Measurements from ENCODE around the gene STXBP5L. TPM values are rescaled to one million over a fixed set of nuclear protein-coding genes. Genes with fewer than 3 reads are reported as not detected.
A peak's percentile ranks its signal among the peaks of the same experiment; 100 is the strongest.
"Not testable (repeated sequence)": the region's sequence is repeated elsewhere in the genome, so short reads cannot be mapped to it uniquely, and the experiment has no call there.

Gene STXBP5L
- total RNA-seq, 1 donor from 2014 or later, result not detected

DNA sequence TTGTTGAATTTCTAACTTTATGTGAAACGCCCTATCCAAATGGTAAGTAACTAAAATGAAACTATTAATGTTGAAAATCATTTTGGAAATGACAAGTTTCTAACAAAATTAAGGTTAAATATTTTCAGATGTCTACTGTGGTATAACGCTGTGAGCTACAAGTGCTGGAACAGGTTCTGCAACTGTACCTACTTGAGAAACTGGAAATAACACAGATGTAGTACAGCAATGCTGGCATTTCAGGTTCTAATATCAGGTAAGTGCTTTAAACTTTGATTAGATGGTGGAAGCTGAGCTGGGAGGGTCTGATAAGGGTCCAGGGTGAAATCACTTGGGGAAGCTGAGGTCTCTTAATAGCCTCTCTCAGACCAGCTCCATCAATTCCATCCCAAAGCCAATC lies 315.1 kb downstream of the STXBP5L start:
- H3K27me3 ChIP-seq (ENCODE audit: control insufficient read depth, insufficient read depth, low read length), result no peaks in the 10 kb centered on the region
- H3K4me3 ChIP-seq (ENCODE audit: low read depth, low read length), result no peak overlapping the region
- DNase-seq (ENCODE audit: low read depth), result no peak
- no peak for FAIRE-seq
- TF ChIP-seq, protein P1, sequence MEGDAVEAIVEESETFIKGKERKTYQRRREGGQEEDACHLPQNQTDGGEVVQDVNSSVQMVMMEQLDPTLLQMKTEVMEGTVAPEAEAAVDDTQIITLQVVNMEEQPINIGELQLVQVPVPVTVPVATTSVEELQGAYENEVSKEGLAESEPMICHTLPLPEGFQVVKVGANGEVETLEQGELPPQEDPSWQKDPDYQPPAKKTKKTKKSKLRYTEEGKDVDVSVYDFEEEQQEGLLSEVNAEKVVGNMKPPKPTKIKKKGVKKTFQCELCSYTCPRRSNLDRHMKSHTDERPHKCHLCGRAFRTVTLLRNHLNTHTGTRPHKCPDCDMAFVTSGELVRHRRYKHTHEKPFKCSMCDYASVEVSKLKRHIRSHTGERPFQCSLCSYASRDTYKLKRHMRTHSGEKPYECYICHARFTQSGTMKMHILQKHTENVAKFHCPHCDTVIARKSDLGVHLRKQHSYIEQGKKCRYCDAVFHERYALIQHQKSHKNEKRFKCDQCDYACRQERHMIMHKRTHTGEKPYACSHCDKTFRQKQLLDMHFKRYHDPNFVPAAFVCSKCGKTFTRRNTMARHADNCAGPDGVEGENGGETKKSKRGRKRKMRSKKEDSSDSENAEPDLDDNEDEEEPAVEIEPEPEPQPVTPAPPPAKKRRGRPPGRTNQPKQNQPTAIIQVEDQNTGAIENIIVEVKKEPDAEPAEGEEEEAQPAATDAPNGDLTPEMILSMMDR (IDR thresholded peaks at IDR 0.05; ENCODE audit: insufficient read depth, low read length, severe bottlenecking), result no peak
- H3K36me3 ChIP-seq (ENCODE audit: control insufficient read depth, insufficient read depth, low read length), result no peaks in the 10 kb centered on the region

- TF ChIP-seq, protein P1 (IDR thresholded peaks at IDR 0.05; ENCODE audit: insufficient read depth, low read length, severe bottlenecking), result no peak
- H3K36me3 ChIP-seq (ENCODE audit: control insufficient read depth, insufficient read depth, low read length), result no peaks in the 10 kb centered on the region
- no peak for FAIRE-seq
- no peak overlapping the region for H3K4me3 ChIP-seq (ENCODE audit: low read depth, low read length)
- no peak for DNase-seq (ENCODE audit: low read depth)
- no peaks in the 10 kb centered on the region for H3K27me3 ChIP-seq (ENCODE audit: control insufficient read depth, insufficient read depth, low read length)
Measured at GRCh38 chr3:121228971-121229370, 321.0 kb downstream of the STXBP5L start.

DNA sequence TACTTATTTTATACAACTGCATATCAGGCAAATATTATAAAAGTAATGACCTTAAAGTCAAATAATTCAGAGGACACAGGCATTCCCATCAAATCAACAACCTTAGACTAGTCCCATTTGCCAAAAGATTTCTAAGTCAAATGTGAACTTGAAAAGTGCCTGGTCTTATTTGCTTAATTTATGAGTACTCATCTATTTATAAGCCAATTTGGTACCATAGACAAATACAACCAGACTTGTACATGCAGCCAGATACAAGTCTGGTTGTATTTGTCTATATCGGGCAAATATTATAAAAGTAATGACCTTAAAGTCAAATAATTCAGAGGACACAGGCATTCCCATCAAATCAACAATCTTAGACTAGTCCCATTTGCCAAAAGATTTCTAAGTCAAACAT lies 322.2 kb downstream of the STXBP5L start:
- FAIRE-seq; DNase-seq (ENCODE audit: low read depth); H3K4me3 ChIP-seq (ENCODE audit: low read depth, low read length); H3K36me3 ChIP-seq (ENCODE audit: control insufficient read depth, insufficient read depth, low read length); H3K27me3 ChIP-seq (ENCODE audit: control insufficient read depth, insufficient read depth, low read length): not testable (repeated sequence)

DNA sequence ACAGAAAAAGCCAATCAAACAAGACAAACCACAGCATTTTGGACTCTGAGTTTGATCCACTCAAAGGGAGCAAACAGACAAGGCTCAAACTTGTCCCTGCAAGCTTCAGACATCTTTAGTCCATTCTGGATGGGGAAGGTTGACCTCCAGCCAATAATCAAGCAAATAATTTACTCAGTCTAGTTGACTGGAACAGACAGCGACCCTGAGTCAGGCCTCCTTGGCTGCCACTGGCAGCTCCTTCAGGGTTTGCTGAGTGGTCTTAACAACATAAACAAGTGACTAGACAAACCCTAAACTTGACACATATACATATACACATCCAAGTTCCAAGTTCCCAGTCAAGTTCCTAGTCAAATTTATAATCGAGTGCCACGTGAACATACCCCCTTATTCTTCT lies 323.9 kb downstream of the STXBP5L start:
- peak; percentile 18 for DNase-seq (ENCODE audit: low read depth)
- no peak for FAIRE-seq
- Histone ChIP-seq H3K36me3 (ENCODE audit: control insufficient read depth, insufficient read depth, low read length) (no peaks in the 10 kb centered on the region), H3K4me3 (ENCODE audit: low read depth, low read length) (no peak overlapping the region), H3K27me3 (ENCODE audit: control insufficient read depth, insufficient read depth, low read length) (no peaks in the 10 kb centered on the region)
- TF ChIP-seq, protein P1 (IDR thresholded peaks at IDR 0.05; ENCODE audit: insufficient read depth, low read length, severe bottlenecking), result no peak

GRCh38 chr3:121232309-121233225 lies 324.6 kb downstream of the STXBP5L start:
- FAIRE-seq, result no peak
- TF ChIP-seq, protein P1 (IDR thresholded peaks at IDR 0.05; ENCODE audit: insufficient read depth, low read length, severe bottlenecking), result no peak
- peak; percentile 14 for DNase-seq (ENCODE audit: low read depth)
- Histone ChIP-seq H3K27me3 (ENCODE audit: control insufficient read depth, insufficient read depth, low read length) (no peaks in the 10 kb centered on the region), H3K36me3 (ENCODE audit: control insufficient read depth, insufficient read depth, low read length) (no peaks in the 10 kb centered on the region), H3K4me3 (ENCODE audit: low read depth, low read length) (no peak overlapping the region)

GRCh38 chr3:121243208-121243607 lies 335.2 kb downstream of the STXBP5L start:
- Histone ChIP-seq H3K27me3 (ENCODE audit: control insufficient read depth, insufficient read depth, low read length) (no peaks in the 10 kb centered on the region), H3K4me3 (ENCODE audit: low read depth, low read length) (no peak overlapping the region), H3K36me3 (ENCODE audit: control insufficient read depth, insufficient read depth, low read length) (no peaks in the 10 kb centered on the region)
- TF ChIP-seq, protein P1 (IDR thresholded peaks at IDR 0.05; ENCODE audit: insufficient read depth, low read length, severe bottlenecking), result no peak
- FAIRE-seq, result no peak
- peak; percentile 29 for DNase-seq (ENCODE audit: low read depth)

All from bronchial epithelial cell (primary cell).